GM19397 (cell line): ENCODE data around the gene PHAF1.
"Not testable (repeated sequence)": the region's sequence is repeated elsewhere in the genome, so short reads cannot be mapped to it uniquely, and the experiment has no call there.

Experiments
- ATAC-seq: cut with Tn5 transposase; IDR thresholded peaks from one replicate; pipeline ENCODE4 v1.9.1; 2021; ENCODE audit warnings: mild to moderate bottlenecking, moderate library complexity; ENCODE audit not compliant: unreplicated experiment

The PHAF1 gene

GRCh38 chr16:67104845-67105244, 4.9 kb upstream of the PHAF1 start:
- no peak for ATAC-seq

DNA sequence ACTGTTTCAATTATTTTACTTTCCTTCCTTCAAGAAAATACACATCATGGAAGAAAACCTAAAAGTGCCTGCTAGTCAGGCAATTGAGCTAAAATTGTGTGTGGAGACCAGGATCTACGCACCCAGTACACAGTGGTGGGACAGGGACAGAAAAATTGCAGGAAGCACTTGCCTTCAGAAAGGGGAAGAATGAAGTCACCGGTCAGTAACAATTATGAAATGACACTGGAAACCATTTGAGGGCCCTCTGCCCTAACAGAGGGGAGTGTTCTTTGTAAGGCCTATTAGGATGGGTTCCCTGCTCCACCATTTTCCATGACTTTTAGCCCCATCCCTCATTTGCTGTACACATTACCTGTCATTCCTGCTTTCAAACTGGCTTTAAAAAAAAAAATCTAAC, 4.5 kb upstream of the PHAF1 start:
- no peak for ATAC-seq

- no peak for ATAC-seq
These were observed 3.9 kb upstream of the PHAF1 start for GRCh38 chr16:67105881-67106280.

DNA sequence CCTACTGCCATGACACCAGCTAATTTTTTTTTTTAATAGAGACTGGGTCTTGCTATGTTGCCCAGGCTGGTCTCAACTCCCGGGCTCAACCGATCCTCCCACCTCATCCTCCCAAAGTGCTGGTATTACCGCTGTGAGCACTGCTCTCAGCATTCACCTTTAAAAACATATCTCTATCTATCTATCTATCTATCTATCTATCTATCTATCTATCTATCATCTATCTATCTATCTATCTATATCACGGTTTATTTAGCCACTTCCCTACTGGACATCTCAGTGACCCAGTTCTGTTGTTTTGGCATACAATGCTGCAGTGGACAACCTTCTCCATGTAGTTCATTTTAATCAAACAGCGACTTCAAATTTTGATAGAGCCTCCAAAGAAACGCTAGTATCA, 1.3 kb upstream of the PHAF1 start:
- ATAC-seq = no peak

DNA sequence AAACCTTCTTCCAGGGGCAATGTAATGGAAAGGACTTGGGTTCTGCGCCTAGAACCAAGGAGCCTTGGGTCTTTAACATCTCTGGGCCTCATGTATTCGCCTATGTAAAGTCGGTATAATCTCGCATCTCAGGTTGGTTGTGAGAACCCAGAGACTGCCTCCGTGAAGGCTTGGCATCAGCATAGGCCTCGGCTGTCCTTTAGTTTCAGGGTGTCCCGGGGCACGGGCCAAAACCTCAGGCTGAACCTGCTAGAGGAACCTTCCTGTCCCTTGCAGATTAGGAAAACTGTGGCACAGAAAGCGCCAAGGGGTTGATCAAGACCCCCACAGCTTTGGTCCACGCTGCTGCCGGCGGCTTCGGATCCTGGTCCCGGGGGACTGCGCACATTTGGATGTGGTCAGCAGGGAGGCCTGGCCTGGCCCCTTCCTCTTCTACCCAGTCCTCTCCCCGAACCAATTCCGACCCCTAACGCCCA, 772 bp upstream of the PHAF1 start:
- no peak for ATAC-seq

- ATAC-seq = no peak
These were observed 2.3 kb downstream of the PHAF1 start for GRCh38 chr16:67111951-67112444.

DNA sequence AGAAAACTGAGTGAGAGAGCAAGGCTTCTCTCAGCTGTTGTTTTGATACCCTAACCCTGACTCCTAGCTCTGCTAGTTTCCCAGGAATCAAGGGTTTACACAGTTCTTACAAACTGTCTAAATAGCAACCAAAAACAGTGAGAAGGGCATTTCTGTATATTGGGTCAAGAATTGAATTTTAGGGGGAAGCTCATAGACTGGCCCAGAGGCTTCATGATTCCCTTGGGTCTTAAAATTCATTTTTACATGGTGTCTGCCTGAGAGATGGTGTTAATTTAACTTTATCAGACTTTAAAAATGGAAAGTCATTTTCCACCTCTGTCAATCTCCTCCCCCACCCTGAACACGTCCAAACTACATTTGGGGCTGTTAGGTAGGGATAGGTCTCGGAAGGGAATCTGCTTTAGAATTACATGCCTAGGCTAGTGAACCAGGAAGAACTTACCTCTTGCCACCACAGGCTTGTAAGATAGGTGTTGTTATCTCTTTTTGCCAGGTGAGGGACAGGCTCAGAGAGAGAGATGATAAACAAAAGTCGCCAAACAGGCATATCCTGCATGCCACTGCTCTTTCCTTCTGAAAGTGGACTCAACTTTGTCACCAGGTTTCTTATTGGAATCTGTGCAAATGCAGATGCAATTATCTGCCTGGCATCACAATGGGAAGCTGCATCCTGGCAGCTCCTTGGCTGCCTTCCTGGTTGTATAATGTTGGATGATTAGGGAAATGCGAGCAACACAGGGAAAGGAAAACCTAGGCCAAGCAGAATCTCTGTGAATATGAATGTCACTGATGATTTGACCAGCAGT, 3.1 kb downstream of the PHAF1 start:
- ATAC-seq = no peak

DNA sequence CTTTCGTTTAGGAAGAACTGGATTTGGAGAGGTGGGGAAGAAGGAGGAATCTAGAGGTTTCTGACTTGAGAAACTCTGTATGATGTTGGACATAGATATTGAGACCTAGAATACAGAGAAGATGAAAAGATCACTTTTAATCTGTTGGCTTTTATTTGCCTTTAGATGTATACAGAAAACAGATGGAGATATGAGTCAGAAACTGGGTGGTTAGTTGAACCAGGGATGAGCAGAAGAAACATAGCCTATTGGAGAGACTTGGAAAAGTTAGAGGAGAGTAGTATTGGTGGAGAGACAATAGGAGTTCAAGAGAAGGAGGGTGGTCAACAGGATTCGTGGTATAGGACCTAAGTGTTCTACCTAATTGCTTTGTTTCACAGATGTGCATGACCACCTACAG, 5.1 kb downstream of the PHAF1 start:
- ATAC-seq = no peak

GRCh38 chr16:67115639-67116038, 5.9 kb downstream of the PHAF1 start:
- ATAC-seq = no peak

DNA sequence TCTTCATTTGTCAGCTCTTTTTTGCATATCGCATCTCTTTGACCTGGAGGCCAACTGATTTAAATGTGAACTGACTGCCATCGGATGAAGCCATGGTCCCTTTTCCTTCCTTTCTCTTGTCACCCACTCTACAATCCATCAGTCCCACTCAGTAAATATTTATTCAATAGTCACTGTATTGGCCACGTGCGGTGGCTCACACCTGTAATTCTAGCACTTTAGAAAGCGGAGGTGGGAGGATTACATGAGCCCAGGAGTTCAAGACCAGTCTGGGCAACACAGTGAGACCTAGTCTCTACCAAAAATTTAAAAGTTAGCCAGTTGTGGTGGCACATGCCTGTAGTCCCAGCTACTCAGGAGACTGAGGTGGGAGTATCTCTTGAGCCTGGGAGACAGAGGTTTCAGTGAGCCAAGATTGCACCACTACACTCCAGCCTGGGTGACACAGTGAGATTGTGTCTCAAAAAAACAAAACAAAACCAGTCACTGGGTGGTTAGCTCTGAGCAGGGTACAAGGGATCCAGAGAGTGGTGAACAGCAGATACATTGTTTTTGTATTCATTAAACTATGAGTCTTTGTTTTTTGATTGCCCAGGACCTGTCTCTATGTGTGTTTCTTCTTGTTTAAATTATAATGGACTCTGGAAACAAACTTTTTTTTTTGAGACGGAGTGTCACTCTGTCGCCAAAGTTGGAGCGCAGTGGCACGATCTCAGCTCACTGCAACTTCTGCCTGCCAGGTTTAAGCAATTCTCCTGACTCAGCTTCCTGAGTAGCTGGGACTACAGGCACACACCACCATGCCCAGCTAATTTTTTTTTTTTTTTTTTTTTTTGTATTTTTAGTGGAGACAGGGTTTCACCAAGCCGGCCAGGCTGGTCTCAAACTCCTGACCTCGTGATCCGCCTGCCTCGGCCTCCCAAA, 6.9 kb downstream of the PHAF1 start:
- ATAC-seq = no peak

- ATAC-seq = no peak
These were observed 8.0 kb downstream of the PHAF1 start for GRCh38 chr16:67117716-67118115.

DNA sequence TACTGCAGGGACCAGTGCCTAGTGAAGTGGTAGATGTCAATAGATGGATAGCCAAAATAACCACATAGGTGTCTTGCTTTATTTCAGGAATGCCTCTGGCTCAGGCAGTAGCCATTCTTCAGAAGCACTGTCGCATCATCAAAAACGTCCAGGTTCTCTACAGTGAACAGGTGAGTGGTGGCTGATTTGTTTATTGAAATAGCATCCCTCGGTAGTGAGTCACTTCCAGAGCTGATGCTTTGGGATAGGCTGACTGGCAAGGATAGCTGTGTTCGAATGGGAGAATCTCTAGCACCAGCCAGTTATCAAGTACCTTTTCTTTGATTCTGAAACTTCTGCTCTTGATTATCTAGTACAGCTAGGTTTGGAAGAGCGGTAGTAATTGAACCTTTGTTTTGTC, 10.3 kb downstream of the PHAF1 start:
- ATAC-seq = no peak

DNA sequence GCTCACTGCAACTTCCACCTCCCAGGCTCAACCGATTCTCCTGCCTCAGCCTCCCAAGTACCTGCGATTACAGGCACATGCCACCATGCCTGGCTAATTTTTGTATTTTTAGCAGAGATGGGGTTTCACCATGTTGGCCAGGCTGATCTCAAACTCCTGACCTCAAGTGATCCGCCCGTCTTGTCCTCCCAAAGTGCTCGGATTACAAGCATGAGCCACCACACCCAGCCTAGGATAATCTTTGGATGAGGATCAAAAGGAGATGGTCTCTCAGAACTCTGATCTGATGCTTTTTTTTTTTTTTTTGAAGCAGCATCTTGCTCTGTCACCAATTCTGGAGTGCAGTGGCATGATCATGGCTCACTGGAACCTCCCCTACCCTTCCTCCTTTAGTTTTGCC, 13.1 kb downstream of the PHAF1 start:
- not testable (repeated sequence) for ATAC-seq

DNA sequence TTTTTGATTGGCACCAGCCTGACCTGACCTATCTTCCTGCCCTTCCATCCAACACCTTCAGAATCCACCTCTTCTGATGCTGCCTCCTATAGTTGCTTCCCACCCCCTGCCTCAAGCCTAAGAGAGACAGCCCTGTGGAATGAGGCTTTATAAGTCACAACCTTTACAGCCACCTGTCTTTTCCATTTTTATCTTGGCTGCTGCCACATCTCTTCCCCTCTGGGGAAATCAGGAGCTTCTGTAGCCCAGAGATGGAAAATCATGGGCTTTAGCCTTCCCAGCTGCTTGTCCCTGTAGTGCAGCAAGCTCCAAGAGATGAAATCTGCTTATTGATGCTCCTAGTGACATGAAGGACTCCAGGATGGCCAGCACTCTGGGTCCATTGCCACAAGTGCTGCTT, 18.7 kb downstream of the PHAF1 start:
- ATAC-seq = no peak

- ATAC-seq = no peak
These were observed 19.1 kb downstream of the PHAF1 start for GRCh38 chr16:67128887-67129286.

DNA sequence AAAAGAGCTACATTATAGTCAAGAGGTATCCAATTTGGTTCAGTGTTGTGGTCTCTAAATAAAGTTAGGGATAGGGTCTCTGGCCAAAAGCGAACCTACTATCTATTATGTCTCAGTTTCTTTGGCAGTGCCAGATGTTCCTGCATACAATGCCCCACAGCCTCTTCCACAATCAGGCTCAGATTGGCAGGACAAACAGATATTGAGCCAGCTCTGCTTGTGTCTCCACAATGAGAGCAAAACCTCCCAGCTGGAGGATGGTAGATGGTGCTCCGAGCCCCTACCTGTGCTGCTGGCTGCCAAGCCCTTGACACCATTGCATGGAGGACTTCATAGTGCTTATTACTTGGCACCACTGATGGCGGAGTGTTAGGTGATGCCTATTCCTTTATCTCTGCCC, 19.7 kb downstream of the PHAF1 start:
- ATAC-seq = no peak

DNA sequence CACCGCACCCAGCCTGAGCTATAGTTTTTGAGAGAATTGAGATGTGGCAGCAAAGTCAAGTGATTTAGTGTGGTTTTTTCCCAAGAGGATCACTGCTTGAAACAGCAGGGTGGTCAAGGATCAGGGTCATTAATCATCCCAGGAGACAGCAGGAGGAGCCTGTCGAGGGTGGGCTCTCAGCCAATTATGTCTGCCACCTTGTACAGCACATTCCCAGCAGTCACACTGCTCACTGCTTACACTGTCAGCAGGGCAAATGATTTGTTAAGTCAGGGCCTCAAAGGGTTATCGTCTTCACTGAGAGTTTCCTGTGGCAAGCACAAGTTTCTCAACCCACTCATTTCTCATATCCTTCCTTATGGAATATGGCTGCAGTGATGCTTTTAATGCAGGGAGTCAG, 27.9 kb downstream of the PHAF1 start:
- no peak for ATAC-seq

GRCh38 chr16:67141391-67141790, 31.6 kb downstream of the PHAF1 start:
- no peak for ATAC-seq

DNA sequence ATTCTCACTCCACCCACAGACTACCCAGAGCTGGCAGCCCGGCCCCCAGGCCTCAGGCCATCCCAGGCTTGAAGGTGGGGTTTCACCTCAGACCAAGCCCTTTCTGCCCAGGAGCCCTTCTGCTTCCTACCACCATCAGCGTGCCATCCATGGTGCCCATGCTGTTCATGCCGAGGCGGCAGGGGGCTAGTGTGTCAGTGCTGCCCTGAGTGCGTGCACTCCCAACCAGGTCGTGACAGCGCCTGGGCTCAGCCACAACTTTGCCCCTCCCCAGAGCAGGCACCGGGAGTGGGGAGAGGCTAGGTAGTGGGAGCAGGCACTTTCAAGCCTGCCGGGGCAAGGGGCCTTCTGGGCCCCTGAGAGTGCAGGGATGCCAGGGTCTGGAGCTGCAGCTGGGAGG, 32.6 kb downstream of the PHAF1 start:
- no peak for ATAC-seq

DNA sequence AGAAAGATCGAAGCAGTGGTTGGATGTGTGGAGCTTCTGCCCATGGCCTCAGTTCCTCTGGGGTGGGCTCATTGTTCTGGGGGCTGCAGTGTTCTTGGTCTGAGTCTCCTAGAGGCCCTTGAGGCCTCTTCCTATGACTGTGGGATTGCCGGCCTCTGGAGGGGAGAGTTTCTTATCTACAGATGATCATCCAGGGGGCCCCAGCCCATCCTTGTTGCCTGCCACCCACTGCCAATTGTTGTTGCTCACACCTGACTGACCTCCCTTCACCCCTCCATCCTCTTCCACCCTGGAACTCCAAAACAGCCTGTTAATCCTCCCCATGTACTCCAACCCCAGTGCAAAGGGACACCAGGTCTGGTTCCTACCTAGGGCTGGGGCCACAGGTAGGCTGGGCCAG, 35.2 kb downstream of the PHAF1 start:
- ATAC-seq = no peak

GRCh38 chr16:67145746-67146145, 36.0 kb downstream of the PHAF1 start:
- ATAC-seq = no peak
